Erythroblast (primary cell): ENCODE measurements around the gene CDY2A.
"Not testable (repeated sequence)": the region's sequence is repeated elsewhere in the genome, so short reads cannot be mapped to it uniquely, and the experiment has no call there.

Experiments used
- GATA1 ChIP-seq: IDR thresholded peaks from 2 replicates; pipeline ENCODE4 v1.6.1; 2011; ENCODE audit warnings: low read depth, mild to moderate bottlenecking, control low read depth, low read length, moderate library complexity
- POLR2A ChIP-seq: IDR thresholded peaks from 2 replicates; pipeline ENCODE4 v1.6.1; 2011; ENCODE audit warnings: mild to moderate bottlenecking, low read length

GRCh38 chrY:18028845-18029244, 3.3 kb downstream of the CDY2A start:
- not testable (repeated sequence) for TF ChIP-seq POLR2A, GATA1
